ENCODE measurements around the gene JARID2.

DNA sequence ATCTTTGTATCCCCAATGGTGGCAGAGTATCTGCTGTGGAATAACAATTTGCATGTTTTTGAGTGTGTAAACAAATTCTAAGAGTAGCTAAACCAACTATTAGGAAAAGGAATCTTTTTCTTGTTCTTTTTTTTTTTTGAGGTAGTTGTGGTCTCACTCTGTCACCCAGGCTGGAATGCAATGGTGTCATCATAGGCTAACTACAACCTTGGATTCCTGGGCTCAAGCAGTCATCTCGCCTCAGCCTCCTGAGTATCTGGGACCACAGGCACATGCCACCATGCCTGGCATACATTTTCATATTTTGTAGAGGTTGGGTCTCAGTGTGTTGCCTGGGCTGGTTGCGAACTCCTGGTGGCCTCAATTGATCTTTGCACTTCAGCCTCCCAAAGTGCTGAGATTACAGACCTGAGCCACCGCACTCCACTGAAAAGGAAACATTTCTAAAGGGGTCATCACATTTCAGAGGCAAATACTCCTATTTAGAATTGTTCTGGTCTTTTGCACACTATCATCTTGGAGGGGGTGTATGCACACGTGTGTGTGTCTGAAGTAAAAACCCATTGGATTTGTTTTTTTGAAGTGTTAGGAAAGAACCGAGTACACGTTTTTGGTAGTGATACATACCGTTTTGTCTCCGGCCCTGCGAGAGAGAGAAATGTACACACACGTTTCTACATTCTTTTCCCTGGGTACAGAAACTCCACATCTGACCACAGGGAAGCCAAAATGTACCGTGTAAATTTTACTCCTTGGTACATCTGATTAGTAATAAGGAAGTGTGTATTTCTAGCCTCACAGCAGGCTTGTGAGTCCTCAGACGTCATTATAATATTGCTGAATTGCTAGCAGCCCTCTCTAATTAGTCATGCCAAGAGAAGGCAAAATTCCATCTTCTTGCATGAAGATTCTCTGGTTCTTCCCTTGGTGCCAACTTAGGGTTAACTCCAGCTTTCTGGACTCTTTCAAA, 183.6 kb downstream of the JARID2 start:
- TF ChIP-seq, protein P1, sequence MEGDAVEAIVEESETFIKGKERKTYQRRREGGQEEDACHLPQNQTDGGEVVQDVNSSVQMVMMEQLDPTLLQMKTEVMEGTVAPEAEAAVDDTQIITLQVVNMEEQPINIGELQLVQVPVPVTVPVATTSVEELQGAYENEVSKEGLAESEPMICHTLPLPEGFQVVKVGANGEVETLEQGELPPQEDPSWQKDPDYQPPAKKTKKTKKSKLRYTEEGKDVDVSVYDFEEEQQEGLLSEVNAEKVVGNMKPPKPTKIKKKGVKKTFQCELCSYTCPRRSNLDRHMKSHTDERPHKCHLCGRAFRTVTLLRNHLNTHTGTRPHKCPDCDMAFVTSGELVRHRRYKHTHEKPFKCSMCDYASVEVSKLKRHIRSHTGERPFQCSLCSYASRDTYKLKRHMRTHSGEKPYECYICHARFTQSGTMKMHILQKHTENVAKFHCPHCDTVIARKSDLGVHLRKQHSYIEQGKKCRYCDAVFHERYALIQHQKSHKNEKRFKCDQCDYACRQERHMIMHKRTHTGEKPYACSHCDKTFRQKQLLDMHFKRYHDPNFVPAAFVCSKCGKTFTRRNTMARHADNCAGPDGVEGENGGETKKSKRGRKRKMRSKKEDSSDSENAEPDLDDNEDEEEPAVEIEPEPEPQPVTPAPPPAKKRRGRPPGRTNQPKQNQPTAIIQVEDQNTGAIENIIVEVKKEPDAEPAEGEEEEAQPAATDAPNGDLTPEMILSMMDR (IDR thresholded peaks at IDR 0.05; ENCODE audit: insufficient read depth, low read length, poor library complexity, severe bottlenecking): no peak
- no peak for TF ChIP-seq EZH2phosphoT487 (conservative IDR thresholded peaks at IDR 0.05; ENCODE audit: low read length)

All from SU-DHL-6 (cell line).